Measurements from ENCODE around the gene NPAS3. TPM values are rescaled to one million over a fixed set of nuclear protein-coding genes. Genes with fewer than 3 reads are reported as not detected.

Gene NPAS3
- polyA plus RNA-seq, 2 of the 4 experiments (the other 2 are of a cell fraction), result not detected

DNA sequence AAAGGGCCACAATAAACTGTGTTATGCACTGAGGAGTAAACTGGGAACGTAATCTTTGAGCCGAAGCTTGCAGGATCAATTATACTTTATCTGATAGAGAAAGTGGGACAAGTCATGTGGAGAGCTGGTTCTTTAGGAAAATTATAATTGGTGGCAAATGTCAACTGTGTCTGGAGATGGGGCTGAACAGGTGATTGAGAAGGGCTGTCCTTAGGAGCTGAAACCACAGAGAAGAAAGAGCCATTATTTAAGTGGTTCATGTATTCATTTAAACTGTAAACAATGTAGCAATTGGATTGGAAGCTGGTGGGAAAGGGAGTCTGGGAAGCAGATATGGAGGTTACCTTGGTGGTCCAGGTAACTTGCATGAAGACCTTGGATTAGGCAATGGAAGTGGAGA, 193.1 kb downstream of the NPAS3 start:
- WGBS (ENCODE audit: missing lambda C conversion rate), result 49% methylated on average over 2 of the region's 2 CpGs
- no peak for FAIRE-seq
- CTCF ChIA-PET, result no interaction called here

DNA sequence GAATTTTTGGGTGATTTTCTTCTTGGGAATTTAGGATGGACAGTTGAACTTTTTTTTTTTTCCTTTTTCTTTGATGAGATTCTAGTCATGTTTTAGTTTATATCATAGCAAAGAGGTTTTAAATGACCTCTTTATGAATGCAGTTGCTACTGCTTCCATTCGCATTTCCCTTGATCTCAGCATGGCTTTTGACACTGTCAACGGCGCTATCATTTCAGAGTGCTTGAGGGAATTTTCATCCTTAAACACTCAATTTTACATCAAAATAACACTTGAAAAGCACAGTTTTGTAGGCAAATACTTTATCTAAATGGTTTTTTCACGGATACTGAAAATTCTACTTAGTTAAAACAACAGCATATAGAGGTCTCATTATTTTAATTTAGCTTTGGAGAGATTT, 195.5 kb downstream of the NPAS3 start:
- ATAC-seq (no peak), FAIRE-seq (no peak), DNase-seq (ENCODE audit: low read depth in 1 of 2, low spot score in 1 of 2) (no peak)
- POLR2A ChIA-PET, result no interaction called here
- H3K4me1 ChIP-seq, result no peaks in the 10 kb centered on the region
- WGBS (ENCODE audit: missing lambda C conversion rate), result 52% methylated on average over 4 of the region's 4 CpGs
- no peaks in the 10 kb centered on the region for H3K9me3 ChIP-seq
- H3K4me2 ChIP-seq, result no peak overlapping the region
- H3K4me3 ChIP-seq, result no peak overlapping the region
- no peak for TF ChIP-seq POLR2A (IDR thresholded peaks at IDR 0.05; ENCODE audit: low read length)
- TF ChIP-seq, protein P1, sequence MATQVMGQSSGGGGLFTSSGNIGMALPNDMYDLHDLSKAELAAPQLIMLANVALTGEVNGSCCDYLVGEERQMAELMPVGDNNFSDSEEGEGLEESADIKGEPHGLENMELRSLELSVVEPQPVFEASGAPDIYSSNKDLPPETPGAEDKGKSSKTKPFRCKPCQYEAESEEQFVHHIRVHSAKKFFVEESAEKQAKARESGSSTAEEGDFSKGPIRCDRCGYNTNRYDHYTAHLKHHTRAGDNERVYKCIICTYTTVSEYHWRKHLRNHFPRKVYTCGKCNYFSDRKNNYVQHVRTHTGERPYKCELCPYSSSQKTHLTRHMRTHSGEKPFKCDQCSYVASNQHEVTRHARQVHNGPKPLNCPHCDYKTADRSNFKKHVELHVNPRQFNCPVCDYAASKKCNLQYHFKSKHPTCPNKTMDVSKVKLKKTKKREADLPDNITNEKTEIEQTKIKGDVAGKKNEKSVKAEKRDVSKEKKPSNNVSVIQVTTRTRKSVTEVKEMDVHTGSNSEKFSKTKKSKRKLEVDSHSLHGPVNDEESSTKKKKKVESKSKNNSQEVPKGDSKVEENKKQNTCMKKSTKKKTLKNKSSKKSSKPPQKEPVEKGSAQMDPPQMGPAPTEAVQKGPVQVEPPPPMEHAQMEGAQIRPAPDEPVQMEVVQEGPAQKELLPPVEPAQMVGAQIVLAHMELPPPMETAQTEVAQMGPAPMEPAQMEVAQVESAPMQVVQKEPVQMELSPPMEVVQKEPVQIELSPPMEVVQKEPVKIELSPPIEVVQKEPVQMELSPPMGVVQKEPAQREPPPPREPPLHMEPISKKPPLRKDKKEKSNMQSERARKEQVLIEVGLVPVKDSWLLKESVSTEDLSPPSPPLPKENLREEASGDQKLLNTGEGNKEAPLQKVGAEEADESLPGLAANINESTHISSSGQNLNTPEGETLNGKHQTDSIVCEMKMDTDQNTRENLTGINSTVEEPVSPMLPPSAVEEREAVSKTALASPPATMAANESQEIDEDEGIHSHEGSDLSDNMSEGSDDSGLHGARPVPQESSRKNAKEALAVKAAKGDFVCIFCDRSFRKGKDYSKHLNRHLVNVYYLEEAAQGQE (IDR thresholded peaks at IDR 0.05), result no peak
- TF ChIP-seq GATA3 (IDR thresholded peaks at IDR 0.05; ENCODE audit: borderline replicate concordance), result no peak
- TF ChIP-seq CBX8 (IDR thresholded peaks at IDR 0.05), result no peak
- no peak for TF ChIP-seq KDM1A (IDR thresholded peaks at IDR 0.05; ENCODE audit: low read depth)
- TF ChIP-seq NR3C1 (IDR thresholded peaks at IDR 0.05), result no peak
- TF ChIP-seq ZNF302 (CRISPR knock-in tag; IDR thresholded peaks at IDR 0.05), result no peak
- no peak for TF ChIP-seq RCOR1 (IDR thresholded peaks at IDR 0.05; ENCODE audit: low read depth, low read length)
- TF ChIP-seq JUN (IDR thresholded peaks at IDR 0.05), result no peak
- TF ChIP-seq TP53 (CRISPR knock-in tag; IDR thresholded peaks at IDR 0.05), result no peak
- CTCF ChIA-PET, result no interaction called here
- no peak overlapping the region for H3K27ac ChIP-seq

More for the DNA sequence above, 193.1 kb downstream of the NPAS3 start:
- TF ChIP-seq, protein P2, sequence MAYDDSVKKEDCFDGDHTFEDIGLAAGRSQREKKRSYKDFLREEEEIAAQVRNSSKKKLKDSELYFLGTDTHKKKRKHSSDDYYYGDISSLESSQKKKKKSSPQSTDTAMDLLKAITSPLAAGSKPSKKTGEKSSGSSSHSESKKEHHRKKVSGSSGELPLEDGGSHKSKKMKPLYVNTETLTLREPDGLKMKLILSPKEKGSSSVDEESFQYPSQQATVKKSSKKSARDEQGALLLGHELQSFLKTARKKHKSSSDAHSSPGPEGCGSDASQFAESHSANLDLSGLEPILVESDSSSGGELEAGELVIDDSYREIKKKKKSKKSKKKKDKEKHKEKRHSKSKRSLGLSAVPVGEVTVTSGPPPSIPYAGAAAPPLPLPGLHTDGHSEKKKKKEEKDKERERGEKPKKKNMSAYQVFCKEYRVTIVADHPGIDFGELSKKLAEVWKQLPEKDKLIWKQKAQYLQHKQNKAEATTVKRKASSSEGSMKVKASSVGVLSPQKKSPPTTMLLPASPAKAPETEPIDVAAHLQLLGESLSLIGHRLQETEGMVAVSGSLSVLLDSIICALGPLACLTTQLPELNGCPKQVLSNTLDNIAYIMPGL (CRISPR knock-in tag; IDR thresholded peaks at IDR 0.05; ENCODE audit: borderline replicate concordance), result no peak
- TF ChIP-seq ZSCAN20 (CRISPR knock-in tag; IDR thresholded peaks at IDR 0.05) (no peak), JUNB (IDR thresholded peaks at IDR 0.05) (no peak), CBX2 (IDR thresholded peaks at IDR 0.05; ENCODE audit: borderline replicate concordance, low read depth) (no peak), FOSL2 (IDR thresholded peaks at IDR 0.05) (no peak), FOSL2 (CRISPR knock-in tag; IDR thresholded peaks at IDR 0.05) (no peak), KDM5A (IDR thresholded peaks at IDR 0.05) (no peak), MAZ (IDR thresholded peaks at IDR 0.05; ENCODE audit: borderline replicate concordance, low read depth, low read length) (no peak), SREBF2 (IDR thresholded peaks at IDR 0.05) (no peak)
- TF ChIP-seq, protein P3, sequence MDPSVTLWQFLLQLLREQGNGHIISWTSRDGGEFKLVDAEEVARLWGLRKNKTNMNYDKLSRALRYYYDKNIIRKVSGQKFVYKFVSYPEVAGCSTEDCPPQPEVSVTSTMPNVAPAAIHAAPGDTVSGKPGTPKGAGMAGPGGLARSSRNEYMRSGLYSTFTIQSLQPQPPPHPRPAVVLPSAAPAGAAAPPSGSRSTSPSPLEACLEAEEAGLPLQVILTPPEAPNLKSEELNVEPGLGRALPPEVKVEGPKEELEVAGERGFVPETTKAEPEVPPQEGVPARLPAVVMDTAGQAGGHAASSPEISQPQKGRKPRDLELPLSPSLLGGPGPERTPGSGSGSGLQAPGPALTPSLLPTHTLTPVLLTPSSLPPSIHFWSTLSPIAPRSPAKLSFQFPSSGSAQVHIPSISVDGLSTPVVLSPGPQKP (IDR thresholded peaks at IDR 0.05; ENCODE audit: low read depth, low read length), result no peak
- TF ChIP-seq, protein P4, sequence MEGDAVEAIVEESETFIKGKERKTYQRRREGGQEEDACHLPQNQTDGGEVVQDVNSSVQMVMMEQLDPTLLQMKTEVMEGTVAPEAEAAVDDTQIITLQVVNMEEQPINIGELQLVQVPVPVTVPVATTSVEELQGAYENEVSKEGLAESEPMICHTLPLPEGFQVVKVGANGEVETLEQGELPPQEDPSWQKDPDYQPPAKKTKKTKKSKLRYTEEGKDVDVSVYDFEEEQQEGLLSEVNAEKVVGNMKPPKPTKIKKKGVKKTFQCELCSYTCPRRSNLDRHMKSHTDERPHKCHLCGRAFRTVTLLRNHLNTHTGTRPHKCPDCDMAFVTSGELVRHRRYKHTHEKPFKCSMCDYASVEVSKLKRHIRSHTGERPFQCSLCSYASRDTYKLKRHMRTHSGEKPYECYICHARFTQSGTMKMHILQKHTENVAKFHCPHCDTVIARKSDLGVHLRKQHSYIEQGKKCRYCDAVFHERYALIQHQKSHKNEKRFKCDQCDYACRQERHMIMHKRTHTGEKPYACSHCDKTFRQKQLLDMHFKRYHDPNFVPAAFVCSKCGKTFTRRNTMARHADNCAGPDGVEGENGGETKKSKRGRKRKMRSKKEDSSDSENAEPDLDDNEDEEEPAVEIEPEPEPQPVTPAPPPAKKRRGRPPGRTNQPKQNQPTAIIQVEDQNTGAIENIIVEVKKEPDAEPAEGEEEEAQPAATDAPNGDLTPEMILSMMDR (IDR thresholded peaks at IDR 0.05), result no peak
- H3K4me3 ChIP-seq, result no peak overlapping the region
- no peak for ATAC-seq
- POLR2A ChIA-PET, result no interaction called here
- no peaks in the 10 kb centered on the region for H3K9me3 ChIP-seq
- no peak for DNase-seq (ENCODE audit: low read depth in 1 of 2, low spot score in 1 of 2)
- H3K4me1 ChIP-seq, result no peaks in the 10 kb centered on the region
- H3K27ac ChIP-seq, result no peak overlapping the region
- no peak overlapping the region for H3K4me2 ChIP-seq

Data from A549 (cell line).